H1 (cell line): ENCODE data around the gene GRID2. TPM values are rescaled to one million over a fixed set of nuclear protein-coding genes. Genes with fewer than 3 reads are reported as not detected.

ENCODE experiments used
- CTCF ChIA-PET: fragments of 300-600 bp; sonication (Branson Sonifier 250); formaldehyde crosslinking; loops from one replicate; lab custom pipeline; 2021; ENCODE audit not compliant: partially characterized antibody; lab: Charles Lee
- POLR2A ChIA-PET: fragments of 300-600 bp; sonication (Branson Sonifier 250); formaldehyde crosslinking; loops from one replicate; lab custom pipeline; 2021; ENCODE audit warnings: inconsistent platforms; ENCODE audit not compliant: partially characterized antibody; lab: Charles Lee
- DNase-seq, 2 experiments: peaks; one replicate each; pipeline versions ENCODE4 v3.0.0 to v3.0.0-alpha.2; 2010 to 2022; ENCODE audit warnings: low spot score in 2 of 2, low read depth in 1 of 2, mixed read lengths in 1 of 2
- FAIRE-seq: peaks from 2 replicates; lab custom pipeline; 2011; peaks lifted over from hg19 to GRCh38; lab: Jason Lieb, UNC
- H2AFZ ChIP-seq: 2 replicates; pipeline ENCODE4 v1.8.1; 2012; ENCODE audit warnings: low read length, inconsistent platforms
- H2AK5ac ChIP-seq: 2 replicates; pipeline ENCODE4 v1.6.1; 2013; ENCODE audit warnings: low read depth, low read length
- H2BK120ac ChIP-seq: replicated peaks from 2 replicates; pipeline ENCODE3; 2013; ENCODE audit warnings: low read depth, low read length, inconsistent platforms
- H2BK12ac ChIP-seq: 2 replicates; pipeline ENCODE4 v1.6.1; 2013; ENCODE audit warnings: low read depth, low read length
- H2BK15ac ChIP-seq: 2 replicates; pipeline ENCODE4 v1.6.1; 2013; ENCODE audit warnings: low read length
- H2BK20ac ChIP-seq: 2 replicates; pipeline ENCODE4 v1.6.1; 2013; ENCODE audit warnings: low read length
- H2BK5ac ChIP-seq: 2 replicates; pipeline ENCODE4 v1.6.1; 2013; ENCODE audit warnings: low read depth, low read length
- H3K14ac ChIP-seq: 2 replicates; pipeline ENCODE4 v1.6.1; 2013; ENCODE audit warnings: inconsistent platforms; ENCODE audit not compliant: insufficient read length
- H3K18ac ChIP-seq: 2 replicates; pipeline ENCODE4 v1.6.1; 2013; ENCODE audit warnings: low read length; ENCODE audit errors: extremely low read depth
- H3K23ac ChIP-seq: 2 replicates; pipeline ENCODE4 v1.6.1; 2013; ENCODE audit warnings: inconsistent platforms; ENCODE audit not compliant: insufficient read length
- H3K23me2 ChIP-seq: 2 replicates; pipeline ENCODE4 v1.6.1; 2013; ENCODE audit warnings: low read depth, low read length
- H3K27ac ChIP-seq: 2 replicates; pipeline ENCODE4 v1.6.1; 2011; ENCODE audit warnings: low read depth, low read length, inconsistent platforms
- H3K27me3 ChIP-seq, 4 experiments: replicated peaks in 1 of 4; 1 replicate in 1 of 4; 2 replicates in 3 of 4; pipeline versions ENCODE4 v1.6.1 to v1.8.1; 2011 to 2013; ENCODE audit warnings: low read length in 3 of 4, mild to moderate bottlenecking in 3 of 4, inconsistent platforms in 2 of 4, mixed read lengths in 2 of 4, moderate library complexity in 1 of 4; ENCODE audit not compliant: control insufficient read depth in 3 of 4, insufficient read depth in 3 of 4; ENCODE audit errors: extremely low read depth in 1 of 4
- H3K36me3 ChIP-seq, 4 experiments: 2 replicates each; pipeline versions ENCODE4 v1.6.1 to v1.8.1; 2011 to 2013; ENCODE audit warnings: mild to moderate bottlenecking in 4 of 4, low read length in 3 of 4, moderate library complexity in 2 of 4, control low read depth in 1 of 4, inconsistent platforms in 1 of 4; ENCODE audit not compliant: insufficient read depth in 4 of 4, control insufficient read depth in 2 of 4
- H3K4ac ChIP-seq: replicated peaks from 2 replicates; pipeline ENCODE3; 2013; ENCODE audit warnings: low read length, low read depth, mixed read lengths, inconsistent platforms; ENCODE audit not compliant: insufficient read length
- H3K4me1 ChIP-seq, 4 experiments: replicated peaks in 1 of 4; 1 replicate in 1 of 4; 2 replicates in 3 of 4; pipeline versions ENCODE4 v1.6.1 to v1.8.1; 2011 to 2013; ENCODE audit warnings: low read length in 3 of 4, inconsistent platforms in 2 of 4, mixed read lengths in 1 of 4; ENCODE audit not compliant: insufficient read depth in 4 of 4, control insufficient read depth in 3 of 4
- H3K4me2 ChIP-seq, 2 experiments: 2 replicates each; pipeline versions ENCODE4 v1.6.1 to v1.8.1; 2011 to 2013; ENCODE audit warnings: low read depth in 2 of 2, low read length in 2 of 2, control low read depth in 1 of 2, inconsistent platforms in 1 of 2, mild to moderate bottlenecking in 1 of 2; ENCODE audit not compliant: insufficient read depth in 1 of 2
- H3K4me3 ChIP-seq, 4 experiments: fragments of 200-600, 300-600 bp in 1 of 4; sonication (generic), shearing (Covaris generic), sonication (Bioruptor Twin) in 1 of 4; 2 replicates each; pipeline versions ENCODE4 v1.5.1 to v1.8.1; 2011 to 2016; ENCODE audit warnings: low read length in 4 of 4, low read depth in 3 of 4, control low read depth in 2 of 4, inconsistent platforms in 2 of 4, mild to moderate bottlenecking in 2 of 4, mixed read lengths in 1 of 4, moderate library complexity in 1 of 4; ENCODE audit not compliant: insufficient read depth in 2 of 4; ENCODE audit errors: extremely low read depth in 1 of 4
- H3K56ac ChIP-seq: replicated peaks from 2 replicates; pipeline ENCODE3; 2013; ENCODE audit warnings: low read depth, mild to moderate bottlenecking, mixed read lengths, low read length, inconsistent platforms; ENCODE audit not compliant: insufficient read length
- H3K79me1 ChIP-seq: 2 replicates; pipeline ENCODE4 v1.6.1; 2013; ENCODE audit warnings: low read depth, low read length, control low read depth
- H3K79me2 ChIP-seq, 2 experiments: 2 replicates each; pipeline versions ENCODE4 v1.6.1 to v1.8.1; 2012 to 2013; ENCODE audit warnings: low read length in 2 of 2, mild to moderate bottlenecking in 2 of 2, inconsistent platforms in 1 of 2; ENCODE audit not compliant: insufficient read depth in 2 of 2, control insufficient read depth in 1 of 2
- H3K9ac ChIP-seq, 4 experiments: replicated peaks in 1 of 4; 1 replicate in 1 of 4; 2 replicates in 3 of 4; pipeline versions ENCODE4 v1.6.1 to v1.8.1; 2011 to 2013; ENCODE audit warnings: low read depth in 3 of 4, low read length in 3 of 4, control low read depth in 2 of 4, mild to moderate bottlenecking in 2 of 4, moderate library complexity in 2 of 4, inconsistent platforms in 1 of 4; ENCODE audit errors: extremely low read depth in 1 of 4
- H3K9me3 ChIP-seq, 2 experiments: 2 replicates each; pipeline versions ENCODE4 v1.6.1 to v1.8.1; 2012 to 2013; ENCODE audit warnings: mild to moderate bottlenecking in 2 of 2, moderate library complexity in 2 of 2, control low read depth in 1 of 2, inconsistent platforms in 1 of 2, low read depth in 1 of 2, low read length in 1 of 2, mixed read lengths in 1 of 2; ENCODE audit not compliant: insufficient read depth in 2 of 2
- H4K20me1 ChIP-seq, 2 experiments: replicated peaks in 1 of 2; 2 replicates each; pipeline versions ENCODE3 to v1.8.1; 2011 to 2013; ENCODE audit warnings: inconsistent platforms in 2 of 2, low read length in 2 of 2, mild to moderate bottlenecking in 1 of 2; ENCODE audit not compliant: insufficient read depth in 2 of 2, control insufficient read depth in 1 of 2
- H4K5ac ChIP-seq: 2 replicates; pipeline ENCODE4 v1.6.1; 2013; ENCODE audit warnings: low read length, low read depth, mixed read lengths, inconsistent platforms; ENCODE audit not compliant: insufficient read length
- H4K8ac ChIP-seq: 2 replicates; pipeline ENCODE4 v1.8.0; 2013; ENCODE audit warnings: mild to moderate bottlenecking, moderate library complexity, low read length, inconsistent platforms; ENCODE audit not compliant: insufficient read depth; ENCODE audit errors: extremely low read depth
- H4K91ac ChIP-seq: replicated peaks from 2 replicates; pipeline ENCODE3; 2013; ENCODE audit warnings: low read length, mixed read lengths, inconsistent platforms; ENCODE audit not compliant: insufficient read length
- CHD2 ChIP-seq: IDR thresholded peaks from 2 replicates; pipeline ENCODE4 v1.6.1; 2012; ENCODE audit warnings: low read length, improper control_type of control experiment
- GTF2F1 ChIP-seq: IDR thresholded peaks from 2 replicates; pipeline ENCODE4 v1.6.1; 2012; ENCODE audit warnings: low read depth, low read length, improper control_type of control experiment, borderline replicate concordance
- HDAC2 ChIP-seq, 2 experiments: fragments of 300-600 bp in 1 of 2; sonication (generic) in 1 of 2; IDR thresholded peaks; 2 replicates each; pipeline ENCODE4 v1.6.1; 2011 to 2012; ENCODE audit warnings: low read depth in 2 of 2, low read length in 2 of 2, mild to moderate bottlenecking in 2 of 2, moderate library complexity in 2 of 2, borderline replicate concordance in 1 of 2, inconsistent platforms in 1 of 2
- SP4 ChIP-seq: IDR thresholded peaks from 2 replicates; pipeline ENCODE4 v1.6.1; 2012; ENCODE audit warnings: low read length, inconsistent platforms
- SRF ChIP-seq: IDR thresholded peaks from 2 replicates; pipeline ENCODE4 v1.6.1; 2011; ENCODE audit warnings: mild to moderate bottlenecking, low read depth, low read length, moderate library complexity
- SUZ12 ChIP-seq: fragments of 200-600 bp; sonication (generic); IDR thresholded peaks from 2 replicates; pipeline ENCODE4 v1.6.1; 2012; ENCODE audit warnings: mild to moderate bottlenecking, inconsistent platforms, low read length, moderate library complexity, mixed read lengths
- WGBS, 2 experiments: shearing (Covaris generic) in 1 of 2; methylation state at CpG; one replicate each; pipeline versions ENCODE4 v1.1.6 to v1.1.7; 2013 to 2015; ENCODE audit warnings: low lambda C conversion rate in 2 of 2, mixed read lengths in 2 of 2, inconsistent platforms in 1 of 2, low coverage in 1 of 2, missing lambda C conversion rate in 1 of 2; ENCODE audit not compliant: insufficient replicate concordance in 2 of 2, insufficient coverage in 1 of 2, insufficient read length in 1 of 2; ENCODE audit errors: extremely low coverage in 1 of 2, missing lambda C conversion rate in 1 of 2; 5-methylcytosine and 5-hydroxymethylcytosine counted together
- polyA plus RNA-seq, 7 experiments: library from polyadenylated mRNA; depleted of rRNA in 3 of 7; stranded (reverse) in 5 of 7; unstranded in 2 of 7; fragments of >200 nt in 5 of 7; fragments of 200-250 nt in 2 of 7; gene quantifications; 1 replicate in 5 of 7; 2 replicates in 1 of 7; 4 replicates in 1 of 7; pipeline versions ENCODE4 v1.2.1 to v1.2.3, GENCODE V29; 2011 to 2013; ENCODE audit warnings: missing spikeins in 2 of 7, mixed read lengths in 2 of 7
- total RNA-seq: library from RNA; stranded (reverse); fragmentation: NEBNext Ultra II Directional; extraction: Animal tissue kit (Norgen Biotek cat#: 25700); gene quantifications from 2 replicates; pipeline ENCODE4 v1.2.1, GENCODE V29; 2021
- TF ChIP-seq, protein P1 (sequence below): IDR thresholded peaks from 2 replicates; pipeline ENCODE4 v1.6.1; 2011; ENCODE audit warnings: low read depth, mild to moderate bottlenecking, low read length; ENCODE audit not compliant: insufficient read depth
- TF ChIP-seq, protein P2 (sequence below): IDR thresholded peaks from 2 replicates; pipeline ENCODE4 v1.6.1; 2012; ENCODE audit warnings: inconsistent platforms

The GRID2 gene
- total and polyA plus RNA-seq, 2 of the 8 experiments (the other 6 are each of a cell fraction or from before 2014, with no cell fraction given) = 31.1 to 81.9 TPM

DNA sequence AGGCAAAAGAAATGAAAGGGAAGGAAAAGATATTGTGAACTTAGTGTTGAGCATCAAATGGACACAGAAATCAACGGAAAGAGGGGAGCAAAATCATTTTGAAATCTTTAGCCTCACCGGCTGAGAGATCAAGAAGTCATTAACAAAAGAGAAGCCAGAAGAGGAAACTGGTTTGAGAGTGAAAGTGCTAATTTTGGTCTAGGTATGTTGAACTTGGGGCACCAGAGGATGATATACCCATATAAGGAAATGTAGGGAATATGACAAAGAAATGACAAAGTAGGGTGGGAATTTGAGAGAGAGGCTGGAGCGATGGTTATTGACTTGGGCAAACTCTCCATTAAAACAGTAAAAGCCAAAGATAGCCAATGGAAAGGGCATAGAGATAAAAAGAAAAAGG lies 1341.4 kb downstream of the GRID2 start:
- no peak overlapping the region for H3K56ac ChIP-seq

More for the DNA sequence above, 1341.4 kb downstream of the GRID2 start:
- no peak overlapping the region for H3K4me2 ChIP-seq
- H3K4me1 ChIP-seq = peaks cover 0 to 7% (median 0%) of the 10 kb centered on the region in 4 experiments; a peak in 1 of 7 replicates
- no peak overlapping the region for H3K14ac ChIP-seq
- H4K91ac ChIP-seq = no peak overlapping the region
- no peak overlapping the region for H2BK5ac ChIP-seq
- no peak overlapping the region for H2BK15ac ChIP-seq
- WGBS, 2 experiments = 91% methylated on average over 3 of the region's 3 CpGs; no CpG with 5 or more reads in 1 of the 2 experiments
- H2AFZ ChIP-seq = no peak overlapping the region
- peaks cover 1% of the 10 kb centered on the region; the same call in 1 of the 2 replicates for H3K23me2 ChIP-seq
- TF ChIP-seq, protein P1, sequence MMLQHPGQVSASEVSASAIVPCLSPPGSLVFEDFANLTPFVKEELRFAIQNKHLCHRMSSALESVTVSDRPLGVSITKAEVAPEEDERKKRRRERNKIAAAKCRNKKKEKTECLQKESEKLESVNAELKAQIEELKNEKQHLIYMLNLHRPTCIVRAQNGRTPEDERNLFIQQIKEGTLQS = no peak
- TF ChIP-seq HDAC2 (IDR thresholded peaks at IDR 0.05; ENCODE audit: borderline replicate concordance in 1 of 2, low read depth in 2 of 2, low read length in 2 of 2) (no peak), SRF (peak; percentile 63; the same call in 1 of the 2 replicates), SP4 (no peak), CHD2 (no peak), SUZ12 (no peak), GTF2F1 (no peak)
- TF ChIP-seq, protein P2, sequence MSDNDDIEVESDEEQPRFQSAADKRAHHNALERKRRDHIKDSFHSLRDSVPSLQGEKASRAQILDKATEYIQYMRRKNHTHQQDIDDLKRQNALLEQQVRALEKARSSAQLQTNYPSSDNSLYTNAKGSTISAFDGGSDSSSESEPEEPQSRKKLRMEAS = no peak
- TF ChIP-seq, all 59 proteins: peak for 1
- Histone ChIP-seq H3K9me3 (no peaks in the 10 kb centered on the region), H4K5ac (no peak overlapping the region), H3K79me1 (no peaks in the 10 kb centered on the region), H3K9ac (no peak overlapping the region), H3K4me3 (no peak overlapping the region), H3K4ac (no peak overlapping the region), H2AK5ac (no peak overlapping the region), H3K27ac (no peak overlapping the region), H2BK12ac (no peak overlapping the region), H3K79me2 (no peaks in the 10 kb centered on the region), H3K18ac (no peak overlapping the region), H4K20me1 (no peaks in the 10 kb centered on the region), H2BK20ac (no peak overlapping the region), H2BK120ac (no peak overlapping the region), H3K27me3 (no peaks in the 10 kb centered on the region), H3K23ac (no peak overlapping the region), H3K36me3 (no peaks in the 10 kb centered on the region), H4K8ac (no peak overlapping the region)
- POLR2A ChIA-PET = no interaction called here
- CTCF ChIA-PET = no interaction called here
- DNase-seq (no peak), FAIRE-seq (no peak)
